ENCODE data around the gene DHRS11.
A peak's percentile ranks its signal among the peaks of the same experiment; 100 is the strongest.

The DHRS11 gene

GRCh38 chr17:36614081-36614480 lies 22.4 kb downstream of the DHRS11 start:
- Mint-ChIP-seq H3K4me3 (no peak overlapping the region), H3K27ac (no peak overlapping the region), H3K27me3 (peaks cover 15% of the 10 kb centered on the region), H3K4me1 (peaks cover 1% of the 10 kb centered on the region), H3K9me3 (no peaks in the 10 kb centered on the region), H3K36me3 (peaks cover 1% of the 10 kb centered on the region)
- DNase-seq, result no peak
- CTCF ChIA-PET, result interaction anchor here (1.4 to 2.4 kb wide), 2 partner anchors 12 kb away, joined by 3 to 5 read pairs; partner anchors contain the start of gene MRM1

DNA sequence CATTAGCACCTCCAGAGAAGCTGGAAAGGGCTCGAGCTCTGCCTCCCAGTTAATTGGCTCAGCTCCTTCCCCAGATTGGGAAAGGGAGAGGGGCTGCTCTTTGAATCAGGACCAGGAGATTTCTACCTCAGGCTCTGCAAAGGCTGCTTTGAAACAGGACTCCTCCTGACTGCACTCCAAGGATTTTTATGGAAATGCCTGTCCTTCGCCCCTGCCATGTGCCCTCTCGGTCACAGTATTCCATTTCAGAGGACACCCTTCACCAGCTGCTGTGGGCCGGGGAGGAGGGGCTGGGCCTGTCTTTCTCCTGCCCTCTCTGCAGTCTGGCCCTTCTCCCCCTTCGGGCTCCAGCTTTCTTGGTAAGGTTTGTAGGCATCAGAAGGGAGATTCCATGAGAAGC lies 23.3 kb downstream of the DHRS11 start:
- no peak for DNase-seq
- Mint-ChIP-seq H3K9me3 (no peaks in the 10 kb centered on the region), H3K4me3 (no peak overlapping the region), H3K36me3 (no peaks in the 10 kb centered on the region), H3K27ac (no peak overlapping the region), H3K4me1 (no peaks in the 10 kb centered on the region), H3K27me3 (peaks cover 15% of the 10 kb centered on the region)
- CTCF ChIA-PET, result interaction anchor here (1.2 to 2.4 kb wide), 4 partner anchors 11 to 13 kb away, joined by 3 to 11 read pairs (median 4); partner anchors contain the start of gene MRM1

- CTCF ChIA-PET, result interaction anchor here (1.2 to 2.2 kb wide), 3 partner anchors 10 to 13 kb away, joined by 4 to 11 read pairs (median 4); no protein-coding TSS in a partner anchor
- H3K36me3 Mint-ChIP-seq, result no peaks in the 10 kb centered on the region
- H3K9me3 Mint-ChIP-seq, result no peaks in the 10 kb centered on the region
- no peak overlapping the region for H3K4me3 Mint-ChIP-seq
- no peak overlapping the region for H3K27ac Mint-ChIP-seq
- H3K27me3 Mint-ChIP-seq, result peaks cover 17% of the 10 kb centered on the region
- no peak for DNase-seq
- peaks cover under 1% of the 10 kb centered on the region for H3K4me1 Mint-ChIP-seq
Observed at GRCh38 chr17:36616061-36617029, 24.7 kb downstream of the DHRS11 start.

DNA sequence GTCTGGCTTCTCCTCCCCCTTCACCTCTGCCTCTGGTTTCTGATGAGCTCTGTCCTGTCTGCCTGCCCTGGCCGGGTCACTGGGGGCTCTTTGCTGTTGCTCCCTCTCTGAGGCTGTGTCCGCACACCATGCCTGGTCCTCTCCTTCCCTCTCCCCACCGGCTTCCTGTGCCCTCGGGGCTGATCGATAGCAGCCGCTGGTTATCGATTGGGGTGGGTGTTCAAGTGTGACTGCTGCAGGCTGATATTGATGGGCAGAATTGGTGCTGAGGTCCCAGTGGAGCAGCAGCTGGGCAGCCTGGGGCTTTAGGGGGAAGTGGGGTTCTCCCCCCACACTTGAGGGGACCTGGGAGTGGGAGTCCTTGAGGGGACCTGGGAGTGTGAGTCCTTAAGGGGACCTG lies 26.1 kb downstream of the DHRS11 start:
- peaks cover 2% of the 10 kb centered on the region for H3K4me1 Mint-ChIP-seq
- H3K27ac Mint-ChIP-seq, result no peak overlapping the region
- no peak overlapping the region for H3K4me3 Mint-ChIP-seq
- no peaks in the 10 kb centered on the region for H3K9me3 Mint-ChIP-seq
- no peak for DNase-seq
- H3K27me3 Mint-ChIP-seq, result peaks cover 19% of the 10 kb centered on the region
- CTCF ChIA-PET, result interaction anchor here (1.8 kb wide), 1 partner anchor 10 kb away, joined by 4 read pairs; no protein-coding TSS in a partner anchor
- no peaks in the 10 kb centered on the region for H3K36me3 Mint-ChIP-seq

- Mint-ChIP-seq H3K9me3 (no peaks in the 10 kb centered on the region), H3K36me3 (no peaks in the 10 kb centered on the region), H3K4me1 (peaks cover 2% of the 10 kb centered on the region), H3K4me3 (no peak overlapping the region), H3K27me3 (peaks cover 4% of the 10 kb centered on the region), H3K27ac (no peak overlapping the region)
- CTCF ChIA-PET, result interaction anchor here (1.2 to 4.3 kb wide), 3 partner anchors 20 to 617 kb away, joined by 5 to 27 read pairs (median 6); no protein-coding TSS in a partner anchor
- DNase-seq, result no peak
Observed at GRCh38 chr17:36623281-36623680, 31.6 kb downstream of the DHRS11 start.

- H3K9me3 Mint-ChIP-seq, result no peaks in the 10 kb centered on the region
Observed at GRCh38 chr17:36625188-36625587, 33.5 kb downstream of the DHRS11 start.

DNA sequence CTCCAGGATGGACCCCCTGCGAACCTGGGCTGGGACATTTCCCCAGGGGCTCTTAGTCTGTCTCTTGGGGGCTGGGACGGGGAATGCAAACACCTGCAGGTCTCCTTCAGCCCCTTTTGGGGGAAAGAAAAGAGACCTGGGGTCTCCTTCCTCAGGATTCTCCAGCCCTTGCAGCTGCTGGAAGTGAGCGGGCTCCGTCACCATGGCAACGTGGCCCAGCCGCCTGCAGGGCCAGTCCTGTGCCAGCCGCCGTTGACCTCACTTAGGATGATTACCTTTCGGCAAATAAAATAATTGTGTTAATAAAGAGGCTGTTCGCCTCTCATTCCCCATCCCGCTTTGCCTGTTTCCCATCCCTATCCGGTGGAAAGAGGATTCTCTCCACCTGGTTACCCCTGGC lies 35.4 kb downstream of the DHRS11 start:
- Mint-ChIP-seq H3K9me3 (no peaks in the 10 kb centered on the region), H3K4me1 (no peaks in the 10 kb centered on the region)

More at GRCh38 chr17:36625188-36625587, 33.5 kb downstream of the DHRS11 start:
- no peak overlapping the region for H3K4me3 Mint-ChIP-seq
- peaks cover 2% of the 10 kb centered on the region for H3K4me1 Mint-ChIP-seq
- H3K36me3 Mint-ChIP-seq, result no peaks in the 10 kb centered on the region
- no peak for DNase-seq
- peaks cover 4% of the 10 kb centered on the region for H3K27me3 Mint-ChIP-seq
- H3K27ac Mint-ChIP-seq, result no peak overlapping the region
- CTCF ChIA-PET, result interaction anchor here (0.7 to 7.6 kb wide), 14 partner anchors 9 to 748 kb away, joined by 3 to 63 read pairs (median 4); no protein-coding TSS in a partner anchor

GRCh38 chr17:36628576-36628975 lies 36.9 kb downstream of the DHRS11 start:
- H3K27me3 Mint-ChIP-seq, result peaks cover 26% of the 10 kb centered on the region
- no peaks in the 10 kb centered on the region for H3K36me3 Mint-ChIP-seq
- CTCF ChIA-PET, result interaction anchor here (0.7 to 7.6 kb wide), 11 partner anchors 11 to 743 kb away, joined by 3 to 63 read pairs (median 5); no protein-coding TSS in a partner anchor
- H3K27ac Mint-ChIP-seq, result no peak overlapping the region
- DNase-seq, result no peak
- H3K4me3 Mint-ChIP-seq, result no peak overlapping the region
- no peaks in the 10 kb centered on the region for H3K9me3 Mint-ChIP-seq
- H3K4me1 Mint-ChIP-seq, result no peaks in the 10 kb centered on the region

More for the DNA sequence above, 35.4 kb downstream of the DHRS11 start:
- no peak overlapping the region for H3K4me3 Mint-ChIP-seq
- no peak for DNase-seq
- no peaks in the 10 kb centered on the region for H3K36me3 Mint-ChIP-seq
- peaks cover 12% of the 10 kb centered on the region for H3K27me3 Mint-ChIP-seq
- H3K27ac Mint-ChIP-seq, result no peak overlapping the region
- CTCF ChIA-PET, result interaction anchor here (1.9 to 7.6 kb wide), 4 partner anchors 24 to 420 kb away, joined by 9 to 63 read pairs (median 22); no protein-coding TSS in a partner anchor

DNA sequence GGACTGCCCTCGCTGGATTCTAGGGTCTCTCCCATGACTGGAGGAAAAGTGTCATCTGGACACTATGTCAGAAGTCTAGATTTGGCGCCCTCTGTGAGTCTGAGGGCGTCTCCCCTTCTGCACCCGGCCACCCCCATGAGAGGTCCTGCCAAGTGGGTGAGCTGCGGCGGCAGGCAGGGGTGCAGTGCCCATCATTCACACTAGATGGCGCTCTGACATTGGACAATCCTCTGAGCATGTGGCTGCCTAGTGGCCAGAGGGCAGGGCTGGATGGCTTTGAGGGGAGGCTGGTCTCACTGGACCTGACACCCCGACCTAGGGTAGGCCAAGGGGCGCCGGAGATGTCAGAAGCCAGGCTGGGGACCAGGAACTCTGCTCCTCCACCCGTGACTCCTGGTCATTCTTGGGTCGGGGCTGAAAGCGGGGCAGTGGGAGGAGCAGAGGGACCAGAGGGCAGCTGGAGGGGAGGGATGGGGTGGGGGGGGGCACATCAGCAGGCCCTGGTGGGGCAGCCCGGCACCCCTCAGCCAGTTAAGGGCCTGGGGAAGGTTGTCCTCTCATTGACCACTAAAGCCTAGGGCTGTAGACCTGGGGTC lies 37.7 kb downstream of the DHRS11 start:
- no peak overlapping the region for H3K27ac Mint-ChIP-seq
- CTCF ChIA-PET, result interaction anchor here (0.7 to 7.6 kb wide), 7 partner anchors 13 to 739 kb away, joined by 3 to 63 read pairs (median 4); no protein-coding TSS in a partner anchor
- DNase-seq, result peak; percentile 85
- H3K27me3 Mint-ChIP-seq, result peaks cover 31% of the 10 kb centered on the region
- no peak overlapping the region for H3K4me3 Mint-ChIP-seq
- H3K36me3 Mint-ChIP-seq, result no peaks in the 10 kb centered on the region
- H3K9me3 Mint-ChIP-seq, result no peaks in the 10 kb centered on the region
- H3K4me1 Mint-ChIP-seq, result no peaks in the 10 kb centered on the region

DNA sequence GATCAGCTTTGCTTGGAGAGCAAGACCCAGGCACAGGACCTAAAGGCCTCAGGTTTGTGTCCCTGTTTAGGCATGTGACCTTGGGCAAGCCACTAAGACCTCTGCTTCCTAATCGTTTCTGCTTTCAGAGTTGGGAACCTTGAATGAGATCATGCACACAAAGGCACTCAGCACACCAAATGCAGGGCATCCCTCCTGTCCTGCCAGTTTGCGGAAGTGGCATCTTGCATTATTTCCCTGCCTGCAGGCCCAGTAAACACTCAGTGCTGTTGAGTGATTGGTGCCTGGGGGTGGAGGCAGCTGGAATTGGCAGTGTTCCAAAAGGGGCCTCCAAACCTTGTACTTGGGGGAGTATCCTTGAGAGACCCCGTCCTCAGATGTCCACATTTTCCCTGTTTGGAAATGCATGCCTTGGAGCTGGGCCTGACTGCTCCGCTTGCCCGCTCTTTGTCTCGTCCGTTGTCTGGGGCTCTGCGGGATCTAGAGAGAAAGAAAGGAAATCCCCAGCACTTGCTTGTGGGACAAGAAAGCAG lies 38.4 kb downstream of the DHRS11 start:
- Mint-ChIP-seq H3K4me1 (no peaks in the 10 kb centered on the region), H3K4me3 (no peak overlapping the region), H3K27ac (no peak overlapping the region), H3K27me3 (peaks cover 32% of the 10 kb centered on the region), H3K9me3 (no peaks in the 10 kb centered on the region), H3K36me3 (no peaks in the 10 kb centered on the region)
- DNase-seq, result no peak
- CTCF ChIA-PET, result interaction anchor here (0.7 to 7.6 kb wide), 7 partner anchors 13 to 739 kb away, joined by 3 to 63 read pairs (median 4); no protein-coding TSS in a partner anchor

DNA sequence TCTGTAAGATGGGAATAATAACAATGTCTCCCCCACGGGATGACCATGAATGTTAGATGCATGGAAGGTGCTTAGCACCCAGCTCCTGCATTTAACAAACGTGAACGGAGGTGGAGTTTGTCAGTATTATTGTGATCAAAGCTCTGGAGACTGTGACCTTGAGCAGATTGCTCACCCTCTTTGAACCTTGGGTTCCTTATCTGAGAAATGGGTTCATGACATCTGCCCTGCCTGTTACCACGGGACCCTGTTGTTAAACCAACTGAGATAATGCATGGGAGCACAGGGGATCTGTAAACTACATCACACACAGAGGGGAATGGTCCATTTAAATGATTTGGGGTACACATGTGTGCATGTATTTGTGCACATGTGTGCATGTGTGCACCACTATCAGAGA lies 39.3 kb downstream of the DHRS11 start:
- Mint-ChIP-seq H3K4me3 (no peak overlapping the region), H3K27ac (no peak overlapping the region), H3K4me1 (no peaks in the 10 kb centered on the region), H3K36me3 (no peaks in the 10 kb centered on the region), H3K27me3 (peaks cover 36% of the 10 kb centered on the region), H3K9me3 (no peaks in the 10 kb centered on the region)
- CTCF ChIA-PET, result interaction anchor here (7.6 kb wide), 1 partner anchor 416 kb away, joined by 63 read pairs; no protein-coding TSS in a partner anchor
- no peak for DNase-seq

DNA sequence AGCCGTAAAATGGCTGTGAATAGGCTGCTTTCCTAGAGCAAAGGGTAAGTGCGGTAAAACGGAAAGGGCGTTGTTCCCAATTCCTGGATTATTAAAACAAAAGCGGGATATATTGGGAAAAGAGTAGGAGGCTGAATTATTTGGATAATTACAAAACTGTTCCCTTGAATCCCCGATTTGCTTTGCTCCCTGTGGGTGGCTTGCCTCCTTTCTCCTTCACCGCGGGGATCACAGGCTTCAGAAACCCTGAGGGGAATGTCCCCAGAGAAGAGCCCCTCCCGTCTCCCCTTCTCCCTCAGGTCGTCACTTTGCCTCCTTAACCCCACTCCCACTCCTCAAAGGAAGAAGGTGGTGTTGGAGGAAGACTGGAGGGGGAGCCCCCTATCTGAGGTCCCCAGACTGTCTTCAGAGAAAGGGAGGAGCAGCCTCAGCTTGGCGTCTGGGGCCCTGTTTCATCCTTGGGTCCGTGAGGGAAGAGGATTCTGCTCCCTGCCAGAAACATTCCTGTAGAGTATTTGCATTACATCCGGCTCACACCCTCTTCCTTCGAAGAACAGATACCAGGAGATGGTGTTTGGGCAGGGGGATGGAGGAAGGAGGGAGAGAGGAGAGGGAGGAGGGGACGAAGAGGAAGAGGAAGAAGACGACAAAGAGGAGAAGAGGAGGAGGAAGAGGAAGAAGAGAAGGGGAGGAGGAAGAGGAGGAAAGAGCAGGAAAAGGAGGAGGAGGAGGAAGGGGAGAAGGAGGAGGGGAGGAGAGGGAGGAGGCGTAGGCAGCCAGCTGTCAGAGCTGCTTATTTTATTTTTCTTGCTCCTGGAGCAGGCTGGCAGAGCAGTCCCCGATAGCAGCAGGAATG lies 41.5 kb downstream of the DHRS11 start:
- no peaks in the 10 kb centered on the region for H3K9me3 Mint-ChIP-seq
- DNase-seq, result no peak
- H3K4me1 Mint-ChIP-seq, result no peaks in the 10 kb centered on the region
- CTCF ChIA-PET, result interaction anchor here (7.6 kb wide), 1 partner anchor 414 kb away, joined by 63 read pairs; no protein-coding TSS in a partner anchor
- H3K36me3 Mint-ChIP-seq, result no peaks in the 10 kb centered on the region
- H3K27ac Mint-ChIP-seq, result no peak overlapping the region
- no peak overlapping the region for H3K4me3 Mint-ChIP-seq
- peaks cover 49% of the 10 kb centered on the region for H3K27me3 Mint-ChIP-seq

DNA sequence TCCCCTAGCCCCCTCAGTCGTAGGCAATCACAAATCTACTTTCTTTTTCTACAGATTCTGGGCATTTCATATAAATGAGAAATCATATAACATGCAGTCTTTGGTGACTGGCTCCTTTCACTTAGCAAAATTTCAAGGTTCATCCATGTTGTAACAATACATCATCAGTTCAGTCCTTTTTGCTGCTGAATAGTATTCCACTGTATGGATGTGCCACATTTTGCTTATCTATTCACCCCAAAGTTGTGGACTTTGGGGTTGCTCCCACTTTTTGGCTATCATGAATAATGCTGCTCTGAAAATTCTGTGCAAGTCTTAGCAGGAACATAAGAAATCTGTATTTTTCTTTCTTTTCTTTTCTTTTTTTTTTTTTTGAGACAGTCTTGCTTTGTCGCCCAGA lies 48.7 kb downstream of the DHRS11 start:
- DNase-seq, result no peak
- Mint-ChIP-seq H3K4me1 (peaks cover 11% of the 10 kb centered on the region), H3K27me3 (peaks cover 83% of the 10 kb centered on the region), H3K27ac (no peak overlapping the region), H3K36me3 (no peaks in the 10 kb centered on the region), H3K9me3 (no peaks in the 10 kb centered on the region), H3K4me3 (no peak overlapping the region)
- CTCF ChIA-PET, result no interaction called here

All from activated naive CD4-positive, alpha-beta T cell treated with anti-CD3 and anti-CD28 coated beads, Interleukin-2, amount 10 ng/mL, durations not matched to agents 7 days and 5 days (primary cell).